GM12864 (cell line): ENCODE results near the gene SIGLEC12.

ENCODE experiments used
- DNase-seq: peaks from one replicate; pipeline ENCODE4 v3.0.0-alpha.2; 2011; ENCODE audit warnings: low read depth
- H3K4me3 ChIP-seq: 2 replicates; pipeline ENCODE4 v1.5.1; 2011; ENCODE audit warnings: mild to moderate bottlenecking, low read depth, low read length, control low read depth
- CTCF ChIP-seq: IDR thresholded peaks from 2 replicates; pipeline ENCODE4 v1.5.1; 2011; ENCODE audit warnings: low read depth, mild to moderate bottlenecking, moderate library complexity, low read length, control low read depth, inconsistent platforms; ENCODE audit errors: missing control alignments

The SIGLEC12 gene

GRCh38 chr19:51521781-51522180, 20.2 kb upstream of the SIGLEC12 start:
- no peak for DNase-seq
- TF ChIP-seq CTCF: no peak
- no peak overlapping the region for H3K4me3 ChIP-seq

GRCh38 chr19:51521357-51521756, 19.8 kb upstream of the SIGLEC12 start:
- no peak for TF ChIP-seq CTCF
- no peak overlapping the region for H3K4me3 ChIP-seq
- no peak for DNase-seq

- no peak for DNase-seq
- H3K4me3 ChIP-seq: no peak overlapping the region
- TF ChIP-seq CTCF: no peak
Measured at GRCh38 chr19:51520728-51521127, 19.1 kb upstream of the SIGLEC12 start.

- peak; percentile 31 for DNase-seq
- TF ChIP-seq CTCF: peak; percentile 86
- no peak overlapping the region for H3K4me3 ChIP-seq
Measured at GRCh38 chr19:51514866-51515481, 13.4 kb upstream of the SIGLEC12 start.

GRCh38 chr19:51513968-51514367, 12.4 kb upstream of the SIGLEC12 start:
- DNase-seq: no peak
- TF ChIP-seq CTCF: no peak
- H3K4me3 ChIP-seq: no peak overlapping the region

- no peak overlapping the region for H3K4me3 ChIP-seq
- TF ChIP-seq CTCF: peak; percentile 59
- DNase-seq: no peak
Measured at GRCh38 chr19:51511353-51511752, 9.8 kb upstream of the SIGLEC12 start.

- no peak for DNase-seq
- no peak overlapping the region for H3K4me3 ChIP-seq
- no peak for TF ChIP-seq CTCF
Measured at GRCh38 chr19:51509823-51510660, 8.4 kb upstream of the SIGLEC12 start.
